Omental fat pad (tissue), 4 donors: ENCODE results near the gene LPCAT1. TPM values are rescaled to one million over a fixed set of nuclear protein-coding genes. Genes with fewer than 3 reads are reported as not detected.

Experiments used
- ATAC-seq: fragments of 150-250 bp; one replicate; pipeline ENCODE4 v1.9.1; 2016; ENCODE audit warnings: mild to moderate bottlenecking, moderate library complexity; ENCODE audit not compliant: low FRiP score
- DNase-seq: peaks from one replicate; pipeline ENCODE4 v3.0.0-alpha.2; 2019; ENCODE audit warnings: low spot score
- CTCF ChIP-seq, 3 donors: fragments of 450-650 bp; IDR thresholded peaks; one replicate each; pipeline ENCODE4 v1.5.1; 2016 to 2017; ENCODE audit warnings: antibody characterized with exemption in 3 of 3, mild to moderate bottlenecking in 3 of 3, moderate library complexity in 2 of 3
- total RNA-seq, 4 donors: library from RNA; depleted of rRNA; stranded (reverse); fragments of >200 nt; gene quantifications; one replicate each; pipeline ENCODE4 v1.1.0, GENCODE V29; 2016

LPCAT1 gene
- total RNA-seq, 4 donors from 2014 or later: 22.3 to 37.1 (median 34.5) TPM

GRCh38 chr5:1553539-1554409 lies 30.0 kb upstream of the LPCAT1 start:
- no peak for TF ChIP-seq CTCF (IDR thresholded peaks at IDR 0.05)
- ATAC-seq (no peak), DNase-seq (no peak)

- ATAC-seq: no peak
- TF ChIP-seq CTCF (IDR thresholded peaks at IDR 0.05): no peak
- no peak for DNase-seq
Measured at GRCh38 chr5:1552521-1553255, 28.9 kb upstream of the LPCAT1 start.

GRCh38 chr5:1551426-1552301 lies 27.9 kb upstream of the LPCAT1 start:
- no peak for ATAC-seq

GRCh38 chr5:1550287-1551076 lies 26.7 kb upstream of the LPCAT1 start:
- no peak for DNase-seq
- TF ChIP-seq CTCF (IDR thresholded peaks at IDR 0.05): no peak
- no peak for ATAC-seq

More at GRCh38 chr5:1551426-1552301, 27.9 kb upstream of the LPCAT1 start:
- TF ChIP-seq CTCF (IDR thresholded peaks at IDR 0.05): no peak
- no peak for DNase-seq

- no peak for TF ChIP-seq CTCF (IDR thresholded peaks at IDR 0.05)
- ATAC-seq: no peak
- DNase-seq: no peak
Measured at GRCh38 chr5:1549475-1550030, 25.8 kb upstream of the LPCAT1 start.
